Suprapubic skin (tissue), 4 donors: ENCODE data around the gene STMP1. TPM values are rescaled to one million over a fixed set of nuclear protein-coding genes. Genes with fewer than 3 reads are reported as not detected.
A peak's percentile ranks its signal among the peaks of the same experiment; 100 is the strongest.

Source experiments
- DNase-seq, 2 donors: peaks; one replicate each; pipeline ENCODE4 v3.0.0-alpha.2; 2019; ENCODE audit warnings: low spot score in 2 of 2
- H3K27ac ChIP-seq: fragments of 200-600 bp; sonication (generic); one replicate; pipeline ENCODE4 v1.5.1; 2019
- H3K27me3 ChIP-seq: fragments of 200-600 bp; sonication (generic); one replicate; pipeline ENCODE4 v1.5.1; 2019
- H3K36me3 ChIP-seq: fragments of 200-600 bp; sonication (generic); one replicate; pipeline ENCODE4 v1.5.1; 2019
- H3K4me1 ChIP-seq: fragments of 200-600 bp; sonication (generic); one replicate; pipeline ENCODE4 v1.5.1; 2019
- H3K4me3 ChIP-seq: fragments of 200-600 bp; sonication (generic); one replicate; pipeline ENCODE4 v1.5.1; 2019; ENCODE audit warnings: mild to moderate bottlenecking
- H3K9me3 ChIP-seq: fragments of 200-600 bp; sonication (generic); one replicate; pipeline ENCODE4 v1.5.1; 2019
- EP300 ChIP-seq: sonication (generic); formaldehyde crosslinking; IDR thresholded peaks from one replicate; pipeline ENCODE4 v1.6.1; 2017; ENCODE audit warnings: antibody characterized with exemption
- POLR2A ChIP-seq, 2 donors: fragments of 450-650 bp; IDR thresholded peaks; one replicate each; pipeline ENCODE4 v1.6.1; 2017; ENCODE audit warnings: antibody characterized with exemption in 2 of 2, mild to moderate bottlenecking in 2 of 2, moderate library complexity in 2 of 2
- POLR2AphosphoS5 ChIP-seq, 3 donors: sonication (generic); formaldehyde crosslinking; IDR thresholded peaks; one replicate each; pipeline ENCODE4 v1.6.1; 2017; ENCODE audit warnings: antibody characterized with exemption in 3 of 3
- WGBS: methylation state at CpG from one replicate; pipeline ENCODE4 v1.1.5; 2018; 5-methylcytosine and 5-hydroxymethylcytosine counted together
- total RNA-seq, 4 donors: library from RNA; depleted of rRNA; stranded (reverse); fragments of >200 nt; gene quantifications; one replicate each; pipeline ENCODE4 v1.1.0, GENCODE V29; 2016
- TF ChIP-seq, protein P1 (sequence below), 2 donors: fragments of 200-600 bp in 1 of 2; fragments of 450-650 bp in 1 of 2; sonication (generic) in 1 of 2; IDR thresholded peaks; one replicate each; pipeline ENCODE4 v1.5.1; 2016 to 2019; ENCODE audit warnings: antibody characterized with exemption in 2 of 2, mild to moderate bottlenecking in 1 of 2, moderate library complexity in 1 of 2

STMP1 gene
- total RNA-seq, 4 donors from 2014 or later = 15.0 to 24.7 (median 16.3) TPM

GRCh38 chr7:135708041-135708440, 45.7 kb downstream of the STMP1 start:
- no peak for DNase-seq
- 96% methylated on average over 11 of the region's 14 CpGs for WGBS
- H3K36me3 ChIP-seq = no peaks in the 10 kb centered on the region
- H3K4me3 ChIP-seq = no peak overlapping the region
- TF ChIP-seq POLR2AphosphoS5 (IDR thresholded peaks at IDR 0.05) (no peak), POLR2A (IDR thresholded peaks at IDR 0.05) (no peak), EP300 (no peak)
- TF ChIP-seq, protein P1, sequence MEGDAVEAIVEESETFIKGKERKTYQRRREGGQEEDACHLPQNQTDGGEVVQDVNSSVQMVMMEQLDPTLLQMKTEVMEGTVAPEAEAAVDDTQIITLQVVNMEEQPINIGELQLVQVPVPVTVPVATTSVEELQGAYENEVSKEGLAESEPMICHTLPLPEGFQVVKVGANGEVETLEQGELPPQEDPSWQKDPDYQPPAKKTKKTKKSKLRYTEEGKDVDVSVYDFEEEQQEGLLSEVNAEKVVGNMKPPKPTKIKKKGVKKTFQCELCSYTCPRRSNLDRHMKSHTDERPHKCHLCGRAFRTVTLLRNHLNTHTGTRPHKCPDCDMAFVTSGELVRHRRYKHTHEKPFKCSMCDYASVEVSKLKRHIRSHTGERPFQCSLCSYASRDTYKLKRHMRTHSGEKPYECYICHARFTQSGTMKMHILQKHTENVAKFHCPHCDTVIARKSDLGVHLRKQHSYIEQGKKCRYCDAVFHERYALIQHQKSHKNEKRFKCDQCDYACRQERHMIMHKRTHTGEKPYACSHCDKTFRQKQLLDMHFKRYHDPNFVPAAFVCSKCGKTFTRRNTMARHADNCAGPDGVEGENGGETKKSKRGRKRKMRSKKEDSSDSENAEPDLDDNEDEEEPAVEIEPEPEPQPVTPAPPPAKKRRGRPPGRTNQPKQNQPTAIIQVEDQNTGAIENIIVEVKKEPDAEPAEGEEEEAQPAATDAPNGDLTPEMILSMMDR (IDR thresholded peaks at IDR 0.05) = no peak
- no peaks in the 10 kb centered on the region for H3K27me3 ChIP-seq
- no peaks in the 10 kb centered on the region for H3K9me3 ChIP-seq
- H3K27ac ChIP-seq = peak overlapping the region; percentile 80
- H3K4me1 ChIP-seq = peaks cover 34% of the 10 kb centered on the region

GRCh38 chr7:135709508-135709907, 47.2 kb downstream of the STMP1 start:
- no peak overlapping the region for H3K27ac ChIP-seq
- 77% methylated on average over 3 of the region's 3 CpGs for WGBS

GRCh38 chr7:135710417-135711138, 48.3 kb downstream of the STMP1 start:
- Histone ChIP-seq H3K4me3 (no peak overlapping the region), H3K27me3 (no peaks in the 10 kb centered on the region), H3K27ac (no peak overlapping the region), H3K4me1 (peaks cover 32% of the 10 kb centered on the region), H3K36me3 (no peaks in the 10 kb centered on the region), H3K9me3 (no peaks in the 10 kb centered on the region)
- DNase-seq = no peak
- WGBS = 66% methylated on average over 6 of the region's 11 CpGs
- TF ChIP-seq, protein P1 (IDR thresholded peaks at IDR 0.05) = peak in 1 of 2 donors; percentile 55
- TF ChIP-seq POLR2AphosphoS5 (IDR thresholded peaks at IDR 0.05) = no peak

More at GRCh38 chr7:135709508-135709907, 47.2 kb downstream of the STMP1 start:
- Histone ChIP-seq H3K9me3 (no peaks in the 10 kb centered on the region), H3K27me3 (no peaks in the 10 kb centered on the region), H3K4me1 (peaks cover 34% of the 10 kb centered on the region), H3K4me3 (no peak overlapping the region), H3K36me3 (no peaks in the 10 kb centered on the region)
- DNase-seq = no peak
- TF ChIP-seq, protein P1 (IDR thresholded peaks at IDR 0.05) = no peak
- TF ChIP-seq POLR2AphosphoS5 (IDR thresholded peaks at IDR 0.05) = no peak
- no peak for TF ChIP-seq EP300
- no peak for TF ChIP-seq POLR2A (IDR thresholded peaks at IDR 0.05)

DNA sequence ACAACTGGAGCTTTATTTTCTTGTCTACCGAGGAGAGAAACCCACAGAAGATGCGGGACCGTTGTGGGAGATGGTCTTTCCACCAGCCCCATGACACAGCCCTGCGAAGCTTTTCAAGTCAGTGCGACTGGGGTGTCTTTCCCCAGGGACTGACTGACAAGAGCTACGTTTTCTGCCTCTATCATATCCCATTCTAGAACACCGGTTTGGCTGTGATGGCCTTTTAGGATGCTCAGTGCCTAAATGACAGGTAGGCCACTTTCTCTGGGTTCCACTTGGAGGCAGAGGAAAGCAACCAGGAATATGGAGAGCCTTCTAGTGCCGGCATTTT, 48.8 kb downstream of the STMP1 start:
- 66% methylated on average over 7 of the region's 8 CpGs for WGBS
- DNase-seq = no peak
- no peak overlapping the region for H3K27ac ChIP-seq

GRCh38 chr7:135712182-135712782, 50.0 kb downstream of the STMP1 start:
- no peaks in the 10 kb centered on the region for H3K27me3 ChIP-seq
- H3K4me1 ChIP-seq = peaks cover 23% of the 10 kb centered on the region
- 47% methylated on average over 4 of the region's 4 CpGs for WGBS
- H3K36me3 ChIP-seq = no peaks in the 10 kb centered on the region
- H3K4me3 ChIP-seq = no peak overlapping the region
- H3K9me3 ChIP-seq = no peaks in the 10 kb centered on the region
- no peak for DNase-seq
- TF ChIP-seq POLR2AphosphoS5 (IDR thresholded peaks at IDR 0.05) (no peak), EP300 (no peak), POLR2A (IDR thresholded peaks at IDR 0.05) (no peak)
- TF ChIP-seq, protein P1 (IDR thresholded peaks at IDR 0.05) = no peak
- no peak overlapping the region for H3K27ac ChIP-seq

More for the DNA sequence above, 48.8 kb downstream of the STMP1 start:
- TF ChIP-seq EP300 (no peak), POLR2A (IDR thresholded peaks at IDR 0.05) (no peak), POLR2AphosphoS5 (IDR thresholded peaks at IDR 0.05) (no peak)
- TF ChIP-seq, protein P1 (IDR thresholded peaks at IDR 0.05) = no peak
- Histone ChIP-seq H3K9me3 (no peaks in the 10 kb centered on the region), H3K27me3 (no peaks in the 10 kb centered on the region), H3K36me3 (no peaks in the 10 kb centered on the region), H3K4me1 (peaks cover 27% of the 10 kb centered on the region), H3K4me3 (no peak overlapping the region)
